PC-3 (cell line): Measurements from ENCODE around the gene ABCG1. TPM values are rescaled to one million over a fixed set of nuclear protein-coding genes. Genes with fewer than 3 reads are reported as not detected.

ENCODE experiments used
- ATAC-seq: fragments of 200-7000 bp; cut with Tn5 transposase; 2 replicates; pipeline ENCODE4 v1.9.1; 2020; ENCODE audit warnings: mild to moderate bottlenecking, moderate library complexity
- BruUV-seq: library from RNA; stranded (reverse); fragments of 400-500 nt; replicated peaks from 2 replicates; lab custom pipeline; 2021; lab: Mats Ljungman, UMichigan
- CTCF ChIA-PET: fragments of 300-600 bp; sonication (Branson Sonifier 250); formaldehyde crosslinking; loops from one replicate; lab custom pipeline; 2022; ENCODE audit warnings: antibody characterized with exemption; lab: Charles Lee
- POLR2A ChIA-PET: fragments of 300-600 bp; sonication (Branson Sonifier 250); formaldehyde crosslinking; loops from one replicate; lab custom pipeline; 2022; ENCODE audit warnings: antibody characterized with exemption; ENCODE audit not compliant: unreplicated experiment; lab: Charles Lee
- DNase-seq: peaks from one replicate; pipeline ENCODE4 v3.0.0-alpha.2; 2015
- H2AFZ ChIP-seq: fragments of 300-600 bp; sonication (generic); 2 replicates; pipeline ENCODE4 v1.6.0; 2016; ENCODE audit warnings: antibody characterized with exemption, low read length
- H3F3A ChIP-seq: fragments of 300-600 bp; sonication (generic); one replicate; pipeline ENCODE4 v1.6.0; 2017; ENCODE audit warnings: antibody characterized with exemption, low read length, control low read depth, mild to moderate bottlenecking; ENCODE audit not compliant: unreplicated experiment
- H3K27ac ChIP-seq: fragments of 300-600 bp; sonication (generic); 2 replicates; pipeline ENCODE4 v1.5.1; 2016; ENCODE audit warnings: mild to moderate bottlenecking, low read length
- H3K27me3 ChIP-seq: fragments of 300-600 bp; sonication (generic); 2 replicates; pipeline ENCODE4 v1.6.1; 2016; ENCODE audit warnings: low read length, mixed read lengths
- H3K36me3 ChIP-seq: fragments of 300-600 bp; sonication (generic); 2 replicates; pipeline ENCODE4 v1.6.1; 2016; ENCODE audit warnings: low read depth, mixed run types, low read length, mixed read lengths
- H3K4me1 ChIP-seq: fragments of 300-600 bp; sonication (generic); 2 replicates; pipeline ENCODE4 v1.5.1; 2016; ENCODE audit warnings: low read length; ENCODE audit not compliant: insufficient read depth
- H3K4me2 ChIP-seq: fragments of 300-600 bp; sonication (generic); 2 replicates; pipeline ENCODE4 v1.6.0; 2016; ENCODE audit warnings: low read length
- H3K4me3 ChIP-seq: fragments of 300-600 bp; sonication (generic); 2 replicates; pipeline ENCODE4 v1.5.1; 2016; ENCODE audit warnings: mild to moderate bottlenecking, low read length, mixed read lengths
- H3K79me2 ChIP-seq: fragments of 300-600 bp; sonication (generic); 2 replicates; pipeline ENCODE4 v1.6.1; 2017; ENCODE audit warnings: low read length, mixed read lengths
- H3K9ac ChIP-seq: fragments of 300-600 bp; sonication (generic); 2 replicates; pipeline ENCODE4 v1.6.0; 2016; ENCODE audit warnings: mild to moderate bottlenecking, low read length
- H3K9me2 ChIP-seq: fragments of 300-600 bp; sonication (generic); replicated peaks from 2 replicates; pipeline ENCODE4 v1.6.1; 2016; ENCODE audit warnings: mixed run types, low read length, mixed read lengths
- H3K9me3 ChIP-seq: fragments of 300-600 bp; sonication (generic); 2 replicates; pipeline ENCODE4 v1.6.1; 2016; ENCODE audit warnings: low read length, mixed read lengths
- H4K20me1 ChIP-seq: fragments of 300-600 bp; sonication (generic); 2 replicates; pipeline ENCODE4 v1.6.1; 2016; ENCODE audit warnings: low read length, mixed read lengths
- EZH2 ChIP-seq: fragments of 300-600 bp; sonication (generic); IDR thresholded peaks from one replicate; pipeline ENCODE4 v1.6.1; 2017; ENCODE audit warnings: antibody characterized with exemption, mild to moderate bottlenecking, low read length; ENCODE audit not compliant: unreplicated experiment
- EZH2phosphoT487 ChIP-seq: fragments of 300-600 bp; sonication (generic); IDR thresholded peaks from 2 replicates; pipeline ENCODE4 v1.6.1; 2018; ENCODE audit warnings: mild to moderate bottlenecking, antibody characterized with exemption, low read length, borderline replicate concordance
- intact Hi-C: fragments of 100-400 bp; cut with micrococcal nuclease; formaldehyde crosslinking; loops from 2 replicates; pipeline ENCODE4 v1.9.0; 2023
- total RNA-seq: library from RNA; depleted of rRNA; stranded (reverse); fragments of >200 nt; gene quantifications from 2 replicates; pipeline ENCODE4 v1.2.3, GENCODE V29; 2014
- TF ChIP-seq, protein P1 (sequence below): fragments of 300-600 bp; sonication (generic); conservative IDR thresholded peaks from 2 replicates; pipeline ENCODE4 v1.5.1; 2017; ENCODE audit warnings: antibody characterized with exemption, low read depth, mild to moderate bottlenecking, low read length

The ABCG1 gene
- total RNA-seq, 1 experiment from 2014 or later = 0.66 TPM

- no TSS peak for BruUV-seq
- Histone ChIP-seq H2AFZ (no peak overlapping the region), H3K27ac (no peak overlapping the region), H3K4me3 (no peak overlapping the region), H3K9ac (no peak overlapping the region), H3K4me1 (no peaks in the 10 kb centered on the region), H3K4me2 (no peak overlapping the region), H3F3A (no peaks in the 10 kb centered on the region), H3K27me3 (no peaks in the 10 kb centered on the region; the same call in 1 of the 2 replicates), H3K79me2 (no peaks in the 10 kb centered on the region), H3K36me3 (no peaks in the 10 kb centered on the region), H4K20me1 (no peaks in the 10 kb centered on the region), H3K9me3 (no peaks in the 10 kb centered on the region), H3K9me2 (no peaks in the 10 kb centered on the region)
- TF ChIP-seq EZH2phosphoT487 (no peak), EZH2 (no peak)
- TF ChIP-seq, protein P1, sequence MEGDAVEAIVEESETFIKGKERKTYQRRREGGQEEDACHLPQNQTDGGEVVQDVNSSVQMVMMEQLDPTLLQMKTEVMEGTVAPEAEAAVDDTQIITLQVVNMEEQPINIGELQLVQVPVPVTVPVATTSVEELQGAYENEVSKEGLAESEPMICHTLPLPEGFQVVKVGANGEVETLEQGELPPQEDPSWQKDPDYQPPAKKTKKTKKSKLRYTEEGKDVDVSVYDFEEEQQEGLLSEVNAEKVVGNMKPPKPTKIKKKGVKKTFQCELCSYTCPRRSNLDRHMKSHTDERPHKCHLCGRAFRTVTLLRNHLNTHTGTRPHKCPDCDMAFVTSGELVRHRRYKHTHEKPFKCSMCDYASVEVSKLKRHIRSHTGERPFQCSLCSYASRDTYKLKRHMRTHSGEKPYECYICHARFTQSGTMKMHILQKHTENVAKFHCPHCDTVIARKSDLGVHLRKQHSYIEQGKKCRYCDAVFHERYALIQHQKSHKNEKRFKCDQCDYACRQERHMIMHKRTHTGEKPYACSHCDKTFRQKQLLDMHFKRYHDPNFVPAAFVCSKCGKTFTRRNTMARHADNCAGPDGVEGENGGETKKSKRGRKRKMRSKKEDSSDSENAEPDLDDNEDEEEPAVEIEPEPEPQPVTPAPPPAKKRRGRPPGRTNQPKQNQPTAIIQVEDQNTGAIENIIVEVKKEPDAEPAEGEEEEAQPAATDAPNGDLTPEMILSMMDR = no peak
- intact Hi-C loops = no loop called here
- POLR2A ChIA-PET = no interaction called here
- no peak for DNase-seq
- CTCF ChIA-PET = no interaction called here
- ATAC-seq = no peak
Observed at GRCh38 chr21:42252325-42252654, 33.4 kb downstream of the ABCG1 start.

DNA sequence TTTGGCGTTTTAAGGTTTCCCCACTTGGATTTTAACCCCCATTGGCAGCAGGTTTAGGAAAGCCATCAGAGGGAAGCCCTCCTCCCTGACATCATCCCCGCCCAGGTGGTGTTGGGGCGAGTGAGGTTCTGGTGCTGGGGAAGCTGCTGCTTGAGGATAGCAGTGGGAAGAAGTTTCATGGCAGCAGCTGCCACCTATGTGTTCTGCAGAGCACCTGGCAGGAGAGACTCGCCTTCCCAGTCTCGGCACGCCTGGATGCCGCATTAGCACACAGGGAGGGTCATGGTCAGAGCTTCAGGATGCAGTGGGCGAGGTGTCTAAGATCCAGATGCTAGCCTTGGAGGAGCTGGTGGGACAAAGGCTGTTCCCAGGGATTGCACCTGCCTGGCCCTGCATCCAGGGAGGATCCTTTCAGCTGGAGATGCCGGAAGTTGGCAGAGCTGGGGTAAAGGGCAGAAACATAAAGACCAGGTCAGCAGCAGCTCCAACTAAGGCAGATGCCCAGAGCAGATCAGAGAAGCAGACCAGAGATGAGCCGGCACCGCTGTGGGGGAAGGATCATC is 33.9 kb downstream of the ABCG1 start:
- Histone ChIP-seq H3K4me3 (no peak overlapping the region), H3K9ac (no peak overlapping the region), H3K4me1 (no peaks in the 10 kb centered on the region), H2AFZ (no peak overlapping the region), H3K27ac (no peak overlapping the region), H4K20me1 (no peaks in the 10 kb centered on the region), H3K36me3 (no peaks in the 10 kb centered on the region), H3K9me3 (no peaks in the 10 kb centered on the region), H3F3A (no peaks in the 10 kb centered on the region), H3K79me2 (no peaks in the 10 kb centered on the region), H3K27me3 (no peaks in the 10 kb centered on the region; the same call in 1 of the 2 replicates), H3K4me2 (no peak overlapping the region), H3K9me2 (no peaks in the 10 kb centered on the region)
- no peak for ATAC-seq
- BruUV-seq = no TSS peak
- CTCF ChIA-PET = no interaction called here
- intact Hi-C loops = no loop called here
- POLR2A ChIA-PET = no interaction called here
- DNase-seq = no peak
- TF ChIP-seq, protein P1 = no peak
- TF ChIP-seq EZH2phosphoT487 (no peak), EZH2 (no peak)

- TF ChIP-seq, protein P1 = no peak
- TF ChIP-seq EZH2 = no peak
- TF ChIP-seq EZH2phosphoT487 = no peak
- Histone ChIP-seq H4K20me1 (no peaks in the 10 kb centered on the region), H3K4me2 (no peak overlapping the region), H3K79me2 (no peaks in the 10 kb centered on the region), H3K9ac (no peak overlapping the region), H3F3A (no peaks in the 10 kb centered on the region), H3K27ac (no peak overlapping the region), H3K9me2 (no peaks in the 10 kb centered on the region), H2AFZ (no peak overlapping the region), H3K27me3 (no peaks in the 10 kb centered on the region; the same call in 1 of the 2 replicates), H3K9me3 (no peaks in the 10 kb centered on the region), H3K36me3 (no peaks in the 10 kb centered on the region), H3K4me1 (no peaks in the 10 kb centered on the region), H3K4me3 (no peak overlapping the region)
- DNase-seq = no peak
- intact Hi-C loops = no loop called here
- ATAC-seq = no peak
- ChIA-PET POLR2A (no interaction called here), CTCF (no interaction called here)
- no TSS peak for BruUV-seq
Observed at GRCh38 chr21:42253466-42253865, 34.5 kb downstream of the ABCG1 start.
